HepG2 (cell line): ENCODE results near the gene HSP90AB1. TPM values are rescaled to one million over a fixed set of nuclear protein-coding genes. Genes with fewer than 3 reads are reported as not detected.

Experiments
- ATAC-seq: fragments of 200-7000 bp; cut with Tn5 transposase; 3 replicates; pipeline ENCODE4 v1.9.1; 2020; ENCODE audit warnings: mild to moderate bottlenecking, moderate library complexity
- BruUV-seq: library from RNA; stranded (reverse); fragments of 400-500 nt; replicated peaks from 2 replicates; lab custom pipeline; 2021; lab: Mats Ljungman, UMichigan
- CTCF ChIA-PET: fragments of 300-600 bp; formaldehyde crosslinking; extraction: SDS; loops from one replicate; lab custom pipeline; 2021; ENCODE audit warnings: low total read pairs, inconsistent platforms, low intra/inter-chr PET ratio; lab: Yijun Ruan, JAX
- POLR2A ChIA-PET: fragments of 350-600 bp; sonication (Branson Sonifier 250); formaldehyde crosslinking; loops from one replicate; lab custom pipeline; 2020; ENCODE audit warnings: antibody characterized with exemption, inconsistent platforms; lab: Yijun Ruan, JAX
- DNase-seq: peaks from one replicate; pipeline ENCODE4 v3.0.0-alpha.2; 2015; ENCODE audit warnings: low spot score
- FAIRE-seq: peaks from 3 replicates; lab custom pipeline; 2011; peaks lifted over from hg19 to GRCh38; lab: Jason Lieb, UNC
- H2AFZ ChIP-seq: one replicate; pipeline ENCODE4 v1.6.1; 2011; ENCODE audit warnings: low read length, inconsistent platforms
- H3K27ac ChIP-seq: fragments of 300-600 bp; 3 replicates; pipeline ENCODE4 v1.8.0; 2011; ENCODE audit warnings: mixed run types, mild to moderate bottlenecking, mixed read lengths, low read length, inconsistent platforms; ENCODE audit not compliant: insufficient read depth; ENCODE audit errors: extremely low read length
- H3K27me3 ChIP-seq, 2 experiments: fragments of 200-600 bp in 1 of 2; 2 replicates in 1 of 2; 3 replicates in 1 of 2; pipeline versions ENCODE4 v1.6.0 to v1.8.0; 2011; ENCODE audit warnings: low read length in 2 of 2, mild to moderate bottlenecking in 2 of 2, moderate library complexity in 2 of 2, inconsistent platforms in 1 of 2; ENCODE audit not compliant: insufficient read depth in 2 of 2, control insufficient read depth in 1 of 2
- H3K36me3 ChIP-seq, 2 experiments: fragments of 200-600 bp in 1 of 2; replicated peaks in 1 of 2; 2 replicates in 1 of 2; 3 replicates in 1 of 2; pipeline versions ENCODE4 v1.5.1 to v1.8.0; 2011; ENCODE audit warnings: low read length in 2 of 2, inconsistent platforms in 1 of 2; ENCODE audit not compliant: insufficient read depth in 2 of 2, control insufficient read depth in 1 of 2
- H3K4me1 ChIP-seq: 2 replicates; pipeline ENCODE4 v1.5.1; 2012; ENCODE audit warnings: low read length, inconsistent platforms; ENCODE audit not compliant: insufficient read depth
- H3K4me2 ChIP-seq: 2 replicates; pipeline ENCODE4 v1.6.0; 2011; ENCODE audit warnings: low read depth, low read length, inconsistent platforms
- H3K4me3 ChIP-seq, 3 experiments: fragments of 200-600 bp in 1 of 3; sonication (generic), shearing (Covaris generic) in 1 of 3; replicated peaks in 1 of 3; 2 replicates each; pipeline ENCODE4 v1.5.1; 2011 to 2016; ENCODE audit warnings: low read length in 3 of 3, inconsistent platforms in 2 of 3, low read depth in 2 of 3, mild to moderate bottlenecking in 2 of 3, control low read depth in 1 of 3, mixed read lengths in 1 of 3; ENCODE audit not compliant: insufficient read depth in 1 of 3
- H3K79me2 ChIP-seq: one replicate; pipeline ENCODE4 v1.6.1; 2011; ENCODE audit warnings: low read length, inconsistent platforms; ENCODE audit not compliant: insufficient read depth
- H3K9ac ChIP-seq: 2 replicates; pipeline ENCODE4 v1.6.0; 2011; ENCODE audit warnings: mild to moderate bottlenecking, low read depth, low read length, inconsistent platforms; ENCODE audit not compliant: insufficient read depth
- H3K9me3 ChIP-seq: 2 replicates; pipeline ENCODE4 v1.5.1; 2012; ENCODE audit warnings: mild to moderate bottlenecking, low read length
- H4K20me1 ChIP-seq: 2 replicates; pipeline ENCODE4 v1.6.0; 2011; ENCODE audit warnings: inconsistent platforms, mild to moderate bottlenecking, low read length, moderate library complexity; ENCODE audit not compliant: insufficient read depth
- CBX1 ChIP-seq: IDR thresholded peaks from one replicate; pipeline ENCODE4 v1.6.1; 2016; ENCODE audit warnings: antibody characterized with exemption, low read depth
- GATAD2A ChIP-seq: IDR thresholded peaks from 2 replicates; pipeline ENCODE4 v1.6.1; 2016
- GZF1 ChIP-seq: sonication (generic); formaldehyde crosslinking; IDR thresholded peaks from 2 replicates; pipeline ENCODE4 v1.5.1; 2020; ENCODE audit warnings: mild to moderate bottlenecking, missing genetic modification reagents
- HDAC1 ChIP-seq: sonication (generic); formaldehyde crosslinking; IDR thresholded peaks from 2 replicates; pipeline ENCODE4 v1.5.1; 2020; ENCODE audit warnings: mild to moderate bottlenecking, missing genetic modification reagents
- HIC2 ChIP-seq: sonication (generic); formaldehyde crosslinking; IDR thresholded peaks from 2 replicates; pipeline ENCODE4 v1.9.0; 2022; ENCODE audit warnings: low read depth, missing genetic modification reagents
- HMG20A ChIP-seq: IDR thresholded peaks from 2 replicates; pipeline ENCODE4 v1.6.1; 2016; ENCODE audit warnings: borderline replicate concordance
- HNF4G ChIP-seq, 2 experiments: sonication (generic) in 1 of 2; formaldehyde crosslinking in 1 of 2; IDR thresholded peaks; 2 replicates each; pipeline versions ENCODE4 v1.4.0 to v1.6.1; 2011 to 2020; ENCODE audit warnings: borderline replicate concordance in 2 of 2, low read depth in 2 of 2, mild to moderate bottlenecking in 2 of 2, low read length in 1 of 2, missing genetic modification reagents in 1 of 2, moderate library complexity in 1 of 2
- MAX ChIP-seq: IDR thresholded peaks from 2 replicates; pipeline ENCODE4 v1.6.1; 2012; ENCODE audit warnings: inconsistent platforms
- MXI1 ChIP-seq: IDR thresholded peaks from 3 replicates; pipeline ENCODE4 v1.6.1; 2012; ENCODE audit warnings: low read depth, low read length, inconsistent platforms, borderline replicate concordance
- NFE2L2 ChIP-seq: fragments of 150-350 bp; IDR thresholded peaks from 2 replicates; pipeline ENCODE4 v1.6.1; 2014; ENCODE audit warnings: low read length
- PBX3 ChIP-seq: sonication (generic); formaldehyde crosslinking; IDR thresholded peaks from 2 replicates; pipeline ENCODE4 v1.8.1; 2023; ENCODE audit warnings: missing genetic modification reagents, inconsistent platforms, borderline replicate concordance
- RORA ChIP-seq: sonication (generic); formaldehyde crosslinking; IDR thresholded peaks from 2 replicates; pipeline ENCODE4 v1.5.0; 2020; ENCODE audit warnings: mild to moderate bottlenecking, missing genetic modification reagents, moderate library complexity
- SIX4 ChIP-seq: sonication (generic); formaldehyde crosslinking; IDR thresholded peaks from 2 replicates; pipeline ENCODE4 v1.4.0; 2020; ENCODE audit warnings: missing genetic modification reagents
- SRSF1 ChIP-seq: fragments of 200-400 bp; formaldehyde crosslinking; optimal IDR thresholded peaks from 2 replicates; pipeline ENCODE3; 2017; ENCODE audit warnings: mild to moderate bottlenecking, low read depth, low read length, moderate library complexity
- STAG1 ChIP-seq: sonication (generic); formaldehyde crosslinking; IDR thresholded peaks from 2 replicates; pipeline ENCODE4 v1.4.0; 2020; ENCODE audit warnings: missing genetic modification reagents
- TEAD3 ChIP-seq: optimal IDR thresholded peaks from 2 replicates; pipeline ENCODE3; 2016; ENCODE audit warnings: borderline replicate concordance
- ZBTB43 ChIP-seq: sonication (generic); formaldehyde crosslinking; conservative IDR thresholded peaks from 2 replicates; pipeline ENCODE4 v1.4.0; 2020; ENCODE audit warnings: missing genetic modification reagents
- ZNF10 ChIP-seq: sonication (generic); formaldehyde crosslinking; IDR thresholded peaks from 2 replicates; pipeline ENCODE4 v1.4.0; 2020; ENCODE audit warnings: mild to moderate bottlenecking, low read depth, missing genetic modification reagents, borderline replicate concordance
- ZNF296 ChIP-seq: sonication (generic); formaldehyde crosslinking; conservative IDR thresholded peaks from 2 replicates; pipeline ENCODE4 v1.5.0; 2020; ENCODE audit warnings: mild to moderate bottlenecking, missing genetic modification reagents
- ZNF678 ChIP-seq: sonication (generic); formaldehyde crosslinking; IDR thresholded peaks from 2 replicates; pipeline ENCODE4 v1.4.0; 2020; ENCODE audit warnings: mild to moderate bottlenecking, missing genetic modification reagents
- WGBS: methylation state at CpG from one replicate; pipeline ENCODE4 v1.1.6; 2017; ENCODE audit warnings: low lambda C conversion rate; 5-methylcytosine and 5-hydroxymethylcytosine counted together
- in situ Hi-C: cut with HindIII; loops from 2 replicates; pipeline ENCODE4 v1.10.0; 2017; ENCODE audit warnings: low pct_unique_long_range_greater_than_20kb; ENCODE audit not compliant: extremely low pct_ligation_motif_present
- intact Hi-C: fragments of 100-400 bp; cut with micrococcal nuclease; formaldehyde crosslinking; loops from one replicate; pipeline ENCODE4 v1.10.0; 2022; ENCODE audit not compliant: unreplicated experiment
- polyA plus RNA-seq, 8 experiments: library from polyadenylated mRNA; depleted of rRNA in 3 of 8; stranded (reverse) in 7 of 8; unstranded in 1 of 8; fragments of >200 nt; fragmentation: Illumina TruSeq in 4 of 8; extraction: Trizol in 4 of 8; gene quantifications; 2 replicates each; pipeline versions ENCODE4 v1.2.1 to v1.2.3, GENCODE V29; 2011 to 2016; ENCODE audit warnings: low read depth in 4 of 8, missing spikeins in 1 of 8, mixed read lengths in 1 of 8; ENCODE audit not compliant: insufficient read depth in 1 of 8
- total RNA-seq, 5 experiments: library from RNA; depleted of rRNA; stranded (reverse); fragments of >200 nt; fragmentation: Illumina TruSeq; extraction: Trizol; gene quantifications; 2 replicates each; pipeline ENCODE4 v1.2.3, GENCODE V29; 2016; ENCODE audit warnings: low read depth in 1 of 5

Gene HSP90AB1
- total and polyA plus RNA-seq, 2 of the 13 experiments (the other 11 are each of a cell fraction or from before 2014, with no cell fraction given): 1,325 to 1,472 TPM

- Histone ChIP-seq H3K79me2 (peaks cover 18% of the 10 kb centered on the region), H4K20me1 (no peaks in the 10 kb centered on the region), H3K9me3 (no peaks in the 10 kb centered on the region), H3K36me3 (peaks cover under 1 to 17% of the 10 kb centered on the region in 2 experiments), H3K4me2 (peak within 1 kb of the TSS; percentile 92), H3K27me3 (peaks cover 5 to 20% of the 10 kb centered on the region in 2 experiments; a peak in 4 of 5 replicates), H3K4me3 (peak within 1 kb of the TSS; percentile 64 to 95 (median 76)), H2AFZ (no peak within 1 kb of the TSS), H3K4me1 (peaks cover 40% of the 10 kb centered on the region), H3K27ac (peak within 1 kb of the TSS; percentile 67), H3K9ac (peak within 1 kb of the TSS; percentile 84)
- intact Hi-C loops: no loop called here
- DNase-seq (peak; percentile 85), FAIRE-seq (peak; percentile 85), ATAC-seq (peak; percentile 86)
- TSS peak; percentile 69 for BruUV-seq
- WGBS: under 1% methylated on average over 36 of the region's 72 CpGs
- in situ Hi-C loops: loop anchor here (5.0 kb wide), 1 partner anchor 47 kb away; the partner anchor contains the start of gene AARS2
- POLR2A ChIA-PET: interaction anchor here (1.0 to 2.2 kb wide), 5 partner anchors 9 to 48 kb away, joined by 3 to 8 read pairs (median 4); partner anchors contain the start of genes AARS2 and HSP90AB1
- CTCF ChIA-PET: interaction anchor here (0.9 to 1.4 kb wide), 2 partner anchors 71 to 92 kb away, joined by 3 read pairs; no protein-coding TSS in a partner anchor
- TF ChIP-seq ZNF296 (CRISPR knock-in tag) (peak; percentile 87), ZNF678 (CRISPR knock-in tag) (peak; percentile 44; the same call in 1 of the 2 replicates), HMG20A (CRISPR knock-in tag) (no peak), CBX1 (no peak), MXI1 (peak; percentile 56; the same call in 1 of the 3 replicates), HNF4G (IDR thresholded peaks at IDR 0.05; ENCODE audit: borderline replicate concordance, low read depth, low read length) (peak; percentile 21; the same call in 1 of the 2 replicates), HNF4G (CRISPR knock-in tag; IDR thresholded peaks at IDR 0.05; ENCODE audit: borderline replicate concordance, low read depth) (no peak), RORA (no peak), TEAD3 (CRISPR knock-in tag) (peak; percentile 59), SIX4 (CRISPR knock-in tag) (no peak), SRSF1 (peak; percentile 98), ZBTB43 (peak; percentile 39; the same call in 1 of the 2 replicates), MAX (peak; percentile 69), GZF1 (no peak), NFE2L2 (no peak), PBX3 (no peak), GATAD2A (CRISPR knock-in tag) (peak; percentile 56; the same call in 1 of the 2 replicates), HIC2 (CRISPR knock-in tag) (0 out of 2 replicates have a peak, but pooled peaks have one; percentile 33), ZNF10 (no peak), HDAC1 (peak; percentile 45), STAG1 (CRISPR knock-in tag) (peak; percentile 67)
These were observed 18.3 kb downstream of the HSP90AB1 start, which contains the start of gene NFKBIE for GRCh38 chr6:44265007-44265721. NFKBIE (minus strand) TSS chr6:44265551; CDS start chr6:44265346, 205 bp downstream.
